HPDE6-E6E7 (cell line): ENCODE data around the gene CCR3.

Experiments used
- DNase-seq: peaks from one replicate; pipeline ENCODE4 v3.0.0; 2011; ENCODE audit warnings: missing footprints; ENCODE audit errors: extremely low spot score

Gene CCR3

GRCh38 chr3:46272028-46272451, 29.8 kb downstream of the CCR3 start:
- no peak for DNase-seq

DNA sequence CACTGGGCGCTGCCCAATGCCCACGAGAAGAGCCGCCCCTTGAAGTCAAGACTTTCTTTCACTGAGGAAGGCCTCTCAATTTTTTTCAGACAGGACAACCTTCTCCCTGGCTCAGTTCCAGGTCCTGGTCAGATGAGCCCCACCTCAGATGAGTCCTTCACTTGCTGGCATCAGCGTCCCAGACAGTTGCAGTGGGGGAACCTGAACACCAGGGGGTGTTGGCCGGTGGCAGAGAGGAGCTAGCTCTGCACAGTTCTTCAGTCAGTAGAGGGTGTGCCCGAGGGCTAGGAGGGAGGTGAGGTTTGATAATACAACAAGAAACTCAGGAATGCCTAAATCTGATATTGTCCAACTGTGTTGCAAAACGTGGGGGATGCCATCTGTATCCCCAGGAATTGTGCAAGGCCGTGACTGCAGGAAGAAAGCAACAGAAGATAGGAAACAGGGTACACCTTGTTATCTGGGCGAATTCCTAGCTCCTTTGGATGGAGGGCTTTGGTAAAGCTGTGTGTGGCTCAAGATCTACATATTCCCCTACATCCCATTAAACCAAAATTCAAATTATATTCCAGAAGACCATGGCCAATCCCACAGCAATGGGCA, 34.3 kb downstream of the CCR3 start:
- DNase-seq = no peak

DNA sequence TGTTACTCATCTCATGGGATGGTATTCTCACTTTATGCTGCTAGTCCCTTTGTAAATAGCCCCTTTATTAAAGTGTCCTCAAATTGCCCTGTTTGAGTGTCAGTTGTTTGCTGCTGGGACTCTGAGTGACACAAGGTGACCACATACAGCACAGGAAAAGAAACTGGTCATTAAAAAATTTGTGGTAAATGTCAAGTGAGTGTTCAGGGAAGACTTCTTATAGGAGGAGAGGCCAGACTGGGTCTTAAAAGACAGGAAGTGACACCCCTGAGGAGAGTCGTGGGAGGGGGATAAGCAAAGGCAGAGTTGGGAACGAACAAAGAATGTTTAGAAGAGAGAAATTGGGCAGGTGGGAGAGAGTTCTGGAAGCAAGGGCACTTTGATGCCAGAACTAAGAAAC, 35.2 kb downstream of the CCR3 start:
- DNase-seq = no peak

DNA sequence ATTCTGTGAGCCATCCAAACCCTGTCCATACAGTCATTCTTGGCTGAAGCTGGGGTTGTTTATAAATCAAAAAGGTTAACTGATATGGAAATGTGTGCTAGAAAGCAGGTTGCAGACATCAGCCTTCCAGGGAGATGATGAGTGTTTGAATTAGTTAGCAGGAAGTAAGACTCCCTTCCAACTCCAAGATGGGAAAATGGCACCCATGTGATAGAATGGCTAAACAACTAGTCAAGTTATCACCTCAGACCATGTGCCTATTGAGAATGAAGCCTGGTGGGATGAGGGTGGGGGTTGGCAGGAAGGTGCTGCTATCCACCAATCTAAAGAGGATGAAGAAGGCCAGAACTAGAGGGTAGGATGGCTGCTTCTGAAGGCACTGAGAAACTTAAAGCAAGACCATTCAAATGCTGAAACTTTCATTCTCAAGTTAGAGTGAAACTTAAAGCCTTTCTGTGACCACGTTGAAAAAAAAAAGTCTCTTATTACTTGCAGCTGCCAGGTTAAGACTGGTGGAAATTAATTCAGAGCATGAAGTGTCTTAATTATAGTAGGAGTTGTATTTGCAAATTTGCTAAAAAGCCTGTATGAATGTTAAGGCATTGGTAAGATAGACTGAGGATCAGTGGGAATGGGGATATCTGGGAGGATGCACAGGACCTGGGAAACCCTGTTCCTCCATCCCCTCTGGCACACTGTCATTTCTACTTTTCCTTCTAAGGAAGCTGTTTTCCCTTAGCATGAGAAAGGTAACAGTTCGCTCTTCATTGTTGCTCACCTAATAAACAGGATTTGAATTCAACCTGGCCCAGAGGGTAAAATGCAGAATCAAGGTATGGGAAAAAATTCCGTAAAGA, 36.8 kb downstream of the CCR3 start:
- DNase-seq = no peak

DNA sequence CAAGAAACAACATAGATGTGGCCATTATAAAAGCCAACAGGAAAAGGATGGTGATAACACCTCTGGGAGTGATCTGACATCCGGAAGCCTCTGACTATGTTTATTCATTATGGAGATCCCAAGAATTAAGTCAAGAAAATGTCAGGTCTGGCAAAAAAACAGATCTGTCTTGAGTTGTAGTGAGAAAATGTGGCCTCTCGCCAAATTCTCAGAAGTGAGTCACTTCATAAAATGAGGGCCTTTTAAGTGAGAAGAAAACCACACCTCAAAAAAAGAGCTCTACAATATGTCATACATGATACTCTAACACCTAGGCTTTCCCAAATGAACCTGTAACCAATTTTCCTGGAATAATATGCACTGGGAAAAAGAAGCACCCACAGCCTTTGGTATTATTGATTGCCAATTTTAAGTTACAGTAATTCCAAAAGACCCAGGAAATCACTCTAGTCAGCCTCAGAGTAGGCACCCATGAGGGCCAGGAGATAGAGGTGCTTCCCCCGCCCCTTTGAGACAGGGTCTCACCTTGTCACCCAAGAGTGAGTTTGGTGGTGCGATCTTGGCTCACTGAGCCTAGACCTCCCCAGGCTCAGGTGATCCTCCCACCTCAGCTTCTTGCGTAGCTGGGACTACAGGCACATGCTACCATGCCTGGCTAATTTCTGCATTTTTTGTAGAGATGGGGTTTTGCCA, 38.0 kb downstream of the CCR3 start:
- no peak for DNase-seq

- no peak for DNase-seq
Observed at GRCh38 chr3:46281551-46281950, 39.3 kb downstream of the CCR3 start.

GRCh38 chr3:46282041-46282440, 39.8 kb downstream of the CCR3 start:
- DNase-seq = no peak

DNA sequence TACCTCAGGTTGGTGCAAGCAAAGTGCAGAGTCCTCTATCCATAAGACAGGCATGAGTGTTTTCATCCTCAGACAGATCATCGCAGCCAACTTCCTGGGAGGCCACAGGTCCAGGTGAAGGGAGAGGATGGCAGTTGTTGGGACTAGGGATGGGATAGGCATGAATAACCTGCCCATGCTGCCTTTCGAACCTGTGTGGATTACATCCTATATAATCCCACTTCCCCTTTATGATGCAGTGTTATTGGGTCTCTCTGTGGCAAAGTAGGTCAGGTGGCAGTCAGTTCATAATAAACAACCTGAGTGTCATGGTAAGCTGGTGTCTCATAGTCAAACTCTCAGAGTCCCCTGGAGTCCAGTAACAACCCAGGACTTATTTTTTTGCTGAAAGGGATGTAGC, 40.4 kb downstream of the CCR3 start:
- no peak for DNase-seq

GRCh38 chr3:46283881-46284450, 41.7 kb downstream of the CCR3 start:
- DNase-seq = no peak

- no peak for DNase-seq
Observed at GRCh38 chr3:46284981-46285683, 42.9 kb downstream of the CCR3 start.

DNA sequence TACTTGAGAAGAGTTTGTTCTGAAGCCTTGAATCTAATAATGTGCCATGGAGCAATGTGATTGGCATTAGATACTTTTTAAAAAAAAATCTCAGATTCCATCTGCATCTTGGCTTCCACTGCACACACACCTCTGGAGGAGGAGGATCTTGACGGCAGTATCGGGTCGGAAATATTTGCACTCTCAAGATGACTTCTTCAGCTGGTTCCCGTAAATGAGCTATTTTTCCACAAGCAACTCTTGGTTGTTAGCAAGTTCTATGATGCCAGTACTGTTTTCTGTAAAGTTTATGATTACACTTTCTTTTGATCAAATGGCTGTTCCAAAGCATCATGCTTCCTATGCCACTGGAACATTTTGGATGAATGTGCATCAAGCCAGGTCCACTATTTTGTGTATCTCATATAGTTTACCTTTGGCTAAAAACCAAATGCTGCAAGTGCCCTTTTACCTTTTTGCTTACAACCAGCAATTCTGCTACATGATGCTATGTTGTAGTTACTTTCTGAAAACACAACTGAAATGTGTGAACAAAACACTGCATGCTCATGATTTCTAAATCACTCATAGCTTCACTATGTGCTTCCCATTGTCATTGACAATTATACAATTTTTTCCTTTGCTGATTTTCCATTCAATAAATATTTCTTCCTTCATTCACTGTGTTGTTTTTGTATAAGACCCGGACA, 43.8 kb downstream of the CCR3 start:
- DNase-seq = no peak

DNA sequence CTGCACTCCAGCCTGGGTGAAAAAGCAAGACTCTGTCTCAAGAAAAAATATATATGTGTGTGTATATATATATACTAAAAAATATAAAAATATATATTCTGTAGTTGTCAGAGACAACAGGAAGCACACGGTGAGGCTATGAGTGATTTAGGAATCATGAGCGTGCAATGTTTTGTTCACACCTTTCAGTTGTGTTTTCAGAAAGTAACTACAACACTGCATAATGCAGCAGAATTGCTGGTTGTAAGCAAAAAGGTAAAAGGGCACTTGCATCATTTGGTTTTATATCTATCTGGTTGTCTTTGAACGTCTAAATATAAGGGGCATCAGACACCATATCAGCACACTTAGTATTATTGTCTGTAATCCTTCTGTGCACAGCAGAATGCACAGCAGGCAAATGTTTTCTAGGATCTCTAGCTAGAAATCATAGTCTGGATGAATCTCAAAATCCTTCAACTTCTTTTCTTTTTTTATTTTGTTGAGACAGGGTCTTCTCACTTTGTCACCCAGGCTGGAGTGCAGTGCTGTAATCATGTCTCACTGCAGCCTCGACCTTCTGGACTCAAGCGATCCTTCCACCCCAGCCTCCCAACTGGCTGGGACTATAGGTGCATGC, 44.8 kb downstream of the CCR3 start:
- no peak for DNase-seq

DNA sequence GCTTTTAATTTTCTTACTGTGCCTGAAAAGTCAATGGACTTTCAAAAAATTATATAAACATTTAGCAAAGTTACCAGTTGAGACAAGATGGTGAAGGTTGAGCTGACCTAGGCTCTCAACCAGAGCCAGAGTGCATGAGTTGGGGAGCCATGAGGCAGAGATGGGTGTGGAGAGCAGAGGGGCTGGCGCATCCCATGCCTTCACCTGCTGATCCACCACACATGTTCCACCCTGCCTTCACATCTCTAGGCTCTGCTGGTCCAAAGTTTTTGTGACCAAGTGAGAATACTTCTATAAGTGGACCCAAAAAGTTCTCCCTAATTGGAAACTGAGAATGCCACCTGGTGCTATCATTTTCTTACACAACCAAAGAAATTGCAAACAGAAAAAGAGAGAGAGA, 47.3 kb downstream of the CCR3 start:
- no peak for DNase-seq

DNA sequence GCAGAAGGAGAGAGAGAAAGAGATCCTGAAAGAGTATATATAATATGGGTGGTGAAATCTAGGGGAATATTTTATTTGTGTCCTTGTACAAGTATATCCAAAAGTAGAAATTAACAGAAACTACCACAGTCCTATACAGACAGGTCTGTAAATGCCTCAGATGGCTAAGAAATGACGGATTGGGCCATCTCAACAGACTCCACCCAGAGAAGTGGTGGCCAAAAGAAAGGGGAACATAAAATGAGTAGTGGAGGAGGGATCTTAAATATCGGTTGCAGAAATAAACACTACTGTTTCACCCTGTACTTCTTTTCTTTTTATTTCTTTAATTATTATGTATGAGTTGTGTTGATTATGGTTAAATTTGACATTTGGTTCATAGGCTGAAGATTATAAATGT, 47.7 kb downstream of the CCR3 start:
- no peak for DNase-seq

DNA sequence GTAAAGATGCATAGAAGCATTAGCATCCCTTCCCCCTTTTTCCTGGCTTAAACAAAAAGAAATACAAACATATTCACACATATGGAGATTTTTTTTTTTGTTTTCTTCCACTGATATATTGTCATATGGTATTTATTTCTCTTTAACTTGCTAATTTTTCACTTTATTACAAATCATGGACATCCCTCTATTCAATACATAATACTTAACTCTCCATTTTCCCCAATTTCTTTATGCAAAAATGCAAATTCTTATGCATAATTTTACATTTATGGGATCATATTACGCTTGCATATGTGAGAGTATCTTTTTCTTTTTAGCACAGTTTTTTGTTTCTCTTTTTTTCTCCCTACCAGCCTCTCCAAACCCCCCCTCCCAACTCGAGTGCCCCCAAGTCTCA, 48.8 kb downstream of the CCR3 start:
- no peak for DNase-seq

DNA sequence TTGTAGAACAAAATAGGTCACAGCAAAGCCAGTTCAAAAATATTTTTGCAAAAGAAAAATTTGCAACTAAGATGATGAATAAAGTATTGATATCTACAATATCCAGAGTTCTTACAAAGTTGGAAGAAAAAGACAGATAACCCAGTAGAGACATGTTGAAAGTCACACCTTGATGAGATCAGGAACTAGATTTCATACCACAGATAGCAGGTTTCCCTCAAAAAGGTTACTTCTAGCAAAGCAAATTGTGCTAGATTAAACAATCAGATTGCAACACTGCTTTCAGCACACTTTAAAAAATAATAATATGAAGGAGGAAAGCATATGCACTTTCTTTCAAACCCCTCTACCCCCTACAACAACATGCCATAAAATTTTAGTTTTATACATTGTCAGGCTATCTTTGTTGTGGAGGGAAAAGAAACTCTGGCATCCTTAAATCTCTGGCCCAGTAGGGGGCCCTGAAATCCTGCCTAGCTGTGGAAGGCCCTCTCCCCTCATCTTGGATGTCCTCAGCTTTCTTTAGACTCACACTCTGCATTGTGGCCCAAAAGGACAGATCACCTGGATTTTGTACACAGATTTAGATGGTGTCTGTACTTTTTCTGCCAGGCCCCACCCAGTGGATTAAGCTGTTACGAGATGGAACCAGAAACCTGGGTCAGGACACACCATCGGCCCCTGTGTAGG, 50.9 kb downstream of the CCR3 start:
- DNase-seq = no peak

DNA sequence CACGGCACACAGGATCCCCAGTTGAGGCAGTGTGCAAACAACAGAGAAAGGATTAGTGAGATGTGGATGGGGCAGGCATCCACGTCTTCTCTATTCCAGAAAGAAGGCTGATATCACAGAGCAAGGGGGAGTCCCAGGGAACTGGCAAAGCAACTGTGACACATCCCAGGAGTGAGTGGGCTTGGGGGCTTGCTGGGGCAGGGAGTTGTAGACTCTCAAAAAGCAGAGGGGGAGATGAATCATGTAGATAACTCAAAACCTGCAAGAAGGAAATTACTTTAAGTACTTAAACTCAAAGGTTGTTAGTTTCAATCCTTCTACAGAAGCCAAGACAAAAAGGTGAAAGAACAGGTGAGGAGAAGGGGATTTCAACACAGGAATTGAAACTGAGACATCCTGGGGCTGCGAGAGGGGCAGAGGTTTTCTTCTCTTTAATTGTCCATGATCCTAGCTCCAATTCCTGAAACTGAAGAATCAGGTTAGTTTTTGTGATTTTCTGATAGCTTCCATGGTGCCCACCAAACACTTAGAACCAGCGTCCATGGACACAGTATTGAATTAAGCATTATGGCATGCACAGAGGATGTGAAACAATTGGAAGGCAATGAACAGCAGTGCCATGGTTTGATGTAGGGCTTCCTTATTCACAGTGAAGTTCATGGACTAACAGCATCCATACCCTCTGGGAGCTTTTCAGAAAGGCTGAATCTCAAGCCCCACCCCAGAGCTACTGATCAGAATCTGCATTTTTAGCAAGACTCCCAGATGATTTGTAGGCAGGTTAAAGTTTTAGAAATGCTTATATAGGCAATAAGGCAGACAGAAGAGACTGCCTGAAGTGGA, 52.0 kb downstream of the CCR3 start:
- DNase-seq = no peak

GRCh38 chr3:46296826-46297225, 54.6 kb downstream of the CCR3 start:
- DNase-seq = no peak

DNA sequence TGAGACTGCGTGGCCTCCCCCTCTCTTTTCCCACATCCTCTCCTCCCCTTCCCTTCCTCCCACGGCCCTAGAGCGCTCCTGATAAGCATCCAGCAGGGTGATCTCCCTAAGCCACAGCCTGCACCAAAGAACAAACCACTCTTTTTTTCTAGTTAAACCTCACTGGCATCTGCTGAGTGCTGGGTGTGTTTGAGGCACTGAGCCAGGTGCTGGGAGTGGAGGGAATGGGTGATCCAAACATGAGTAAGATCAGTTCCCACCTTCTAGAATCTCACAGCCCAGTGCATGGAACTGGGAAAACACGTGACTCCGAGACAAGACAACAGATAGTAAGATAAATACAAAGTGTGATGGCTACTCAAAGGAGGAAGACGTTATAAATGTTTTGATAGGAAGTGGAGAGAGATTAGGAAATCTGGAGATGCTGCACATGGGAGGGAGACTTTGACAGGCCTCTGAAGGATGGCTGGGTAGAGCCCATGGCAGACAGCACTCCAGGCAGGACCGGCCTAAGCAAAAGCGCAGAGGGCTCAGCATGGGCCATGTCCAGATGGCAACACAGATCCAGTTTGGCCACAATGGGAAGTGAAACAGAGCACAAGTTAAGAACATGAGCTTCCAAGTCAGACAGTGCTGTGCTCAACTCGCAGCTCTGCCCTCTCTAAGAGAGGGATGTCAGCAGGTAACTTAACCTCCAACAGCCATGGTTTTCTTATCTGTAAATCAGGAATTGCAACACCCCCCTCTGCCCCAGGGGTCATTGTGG, 55.6 kb downstream of the CCR3 start:
- no peak for DNase-seq
